RPMI7951 (cell line): ENCODE measurements around the gene ULK4. TPM values are rescaled to one million over a fixed set of nuclear protein-coding genes. Genes with fewer than 3 reads are reported as not detected.
"Not testable (repeated sequence)": the region's sequence is repeated elsewhere in the genome, so short reads cannot be mapped to it uniquely, and the experiment has no call there.

Experiments used
- DNase-seq: peaks from one replicate; pipeline ENCODE4 v3.0.0-alpha.2; 2012; ENCODE audit warnings: low read depth
- total RNA-seq: library from RNA; depleted of rRNA; stranded (reverse); fragments of >200 nt; shearing (Covaris generic); gene quantifications from 2 replicates; pipeline ENCODE4 v1.2.3, GENCODE V29; 2014

The ULK4 gene
- total RNA-seq, 1 experiment from 2014 or later = 9.0 TPM

DNA sequence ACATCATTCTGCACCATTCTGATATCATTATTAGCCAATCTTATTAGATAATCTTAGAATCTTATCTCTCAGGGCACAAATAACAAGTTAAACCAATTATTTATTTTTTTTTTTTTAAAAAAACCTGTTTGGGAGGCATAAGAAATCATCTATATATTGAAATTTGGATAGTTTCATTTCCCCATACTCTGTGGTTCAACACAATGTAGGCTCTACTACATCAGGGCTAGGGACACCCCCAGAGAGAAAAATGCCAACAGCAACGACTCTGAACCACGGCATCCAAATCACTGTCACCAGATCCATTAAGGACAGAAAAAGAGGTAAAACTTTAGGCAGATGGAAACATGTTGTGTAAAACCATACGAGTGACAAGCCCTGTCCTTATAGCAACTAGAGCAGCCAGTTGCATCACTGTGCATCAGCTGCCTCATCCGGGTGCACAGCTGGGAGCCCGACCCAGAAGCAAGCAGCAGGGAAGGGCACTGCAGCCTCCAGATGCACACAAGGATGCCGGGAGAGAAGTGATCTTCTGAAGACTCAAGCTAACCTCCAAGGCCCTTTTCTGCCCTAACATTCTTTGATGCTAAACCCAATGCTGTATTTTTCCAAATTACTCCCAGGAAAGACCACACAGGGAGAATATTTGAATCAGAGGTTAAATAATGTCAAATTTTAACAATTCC is 381.5 kb downstream of the ULK4 start:
- DNase-seq = no peak

DNA sequence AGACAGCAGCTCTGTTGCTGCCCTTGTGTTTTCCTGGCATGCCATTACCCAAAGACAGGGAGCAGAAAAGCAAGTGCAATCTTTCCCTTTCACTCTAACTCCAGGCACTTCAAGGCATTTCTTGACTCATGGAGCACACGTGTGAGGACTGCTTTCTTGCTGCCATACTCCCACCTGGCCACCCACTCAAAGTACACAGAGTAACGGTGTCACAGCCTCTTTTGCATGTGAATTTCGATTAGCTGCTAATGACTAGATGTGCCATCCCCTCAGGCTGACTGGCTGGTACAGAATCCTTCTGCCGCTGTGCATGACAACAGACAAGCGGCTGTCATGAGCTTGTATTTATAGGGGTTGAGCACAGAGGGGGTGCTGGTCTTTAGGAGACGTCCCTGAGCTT is 382.0 kb downstream of the ULK4 start:
- no peak for DNase-seq

DNA sequence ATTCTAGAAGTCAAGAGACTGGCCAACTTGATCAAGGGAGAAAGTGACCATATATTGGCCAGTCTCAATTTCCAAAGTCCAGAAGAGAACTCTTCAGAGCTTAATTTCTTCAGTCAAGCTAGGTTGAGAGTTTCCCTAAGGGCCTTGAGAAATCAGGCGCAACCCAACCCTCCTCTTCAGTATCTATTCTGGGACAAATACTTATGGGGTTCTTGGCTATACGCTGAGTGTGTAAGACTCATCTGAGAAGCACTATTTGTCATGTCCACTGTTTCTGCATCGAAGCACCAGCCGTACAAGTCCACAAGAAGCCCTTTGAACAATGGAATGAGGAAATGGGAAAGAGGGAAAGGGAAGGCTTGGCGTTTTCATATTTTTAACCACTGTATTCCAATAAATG is 383.1 kb downstream of the ULK4 start:
- DNase-seq = no peak

DNA sequence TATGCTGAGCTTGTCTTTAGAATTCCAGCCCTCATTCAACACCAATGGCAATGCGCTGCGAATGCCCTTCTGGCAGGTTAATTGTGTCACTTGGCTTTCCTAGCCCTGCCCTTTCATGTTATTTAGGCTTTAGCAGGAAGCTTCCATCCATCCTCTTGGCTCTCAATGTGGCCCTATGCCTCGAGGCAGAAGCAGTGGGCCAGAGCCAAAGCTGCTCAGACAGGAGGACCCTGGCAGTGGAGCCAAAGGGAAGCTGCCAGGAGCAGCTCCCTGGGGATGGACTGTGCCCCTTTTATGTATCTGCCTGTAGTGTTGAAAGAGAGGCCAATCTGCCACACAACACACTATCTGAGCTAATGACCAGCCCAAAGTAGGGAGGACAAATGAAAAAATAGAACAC is 386.2 kb downstream of the ULK4 start:
- DNase-seq = no peak

DNA sequence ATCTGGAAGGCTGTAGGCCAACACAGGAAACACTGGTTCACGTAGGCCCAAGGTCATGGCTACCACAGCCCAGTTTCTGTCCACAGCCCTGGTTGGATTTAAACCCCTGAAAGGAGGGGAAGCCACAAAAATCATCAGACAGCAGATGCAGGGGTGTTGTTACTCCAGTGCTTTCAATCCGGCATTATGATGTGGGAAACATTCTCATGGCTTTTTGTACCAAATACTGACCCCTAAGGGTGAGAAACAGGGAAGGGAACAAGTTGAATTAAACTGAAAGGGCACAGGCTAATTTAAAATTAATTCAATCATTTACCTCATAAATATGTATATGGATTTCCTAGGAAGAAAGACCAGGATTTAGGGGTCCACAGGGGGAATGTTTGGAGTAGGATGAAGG is 387.0 kb downstream of the ULK4 start:
- DNase-seq = no peak

DNA sequence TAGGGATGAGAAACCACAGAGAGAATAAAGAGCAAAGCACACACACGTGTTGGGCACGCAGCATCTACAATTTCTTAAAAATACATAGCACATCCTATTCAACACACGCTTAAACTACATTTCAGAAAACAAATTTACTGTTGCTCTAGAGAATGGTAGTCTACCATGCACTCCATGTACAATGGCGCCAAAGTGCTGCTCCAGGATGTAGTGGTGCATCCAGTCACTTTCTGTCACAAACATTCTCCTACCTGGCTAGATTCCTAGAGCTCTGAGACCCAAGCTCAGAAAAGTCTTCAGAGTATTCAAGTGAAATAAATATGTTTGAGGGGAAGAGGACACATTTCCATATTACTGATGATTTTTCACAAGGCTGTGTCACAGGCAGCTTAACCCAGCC is 388.3 kb downstream of the ULK4 start:
- no peak for DNase-seq

DNA sequence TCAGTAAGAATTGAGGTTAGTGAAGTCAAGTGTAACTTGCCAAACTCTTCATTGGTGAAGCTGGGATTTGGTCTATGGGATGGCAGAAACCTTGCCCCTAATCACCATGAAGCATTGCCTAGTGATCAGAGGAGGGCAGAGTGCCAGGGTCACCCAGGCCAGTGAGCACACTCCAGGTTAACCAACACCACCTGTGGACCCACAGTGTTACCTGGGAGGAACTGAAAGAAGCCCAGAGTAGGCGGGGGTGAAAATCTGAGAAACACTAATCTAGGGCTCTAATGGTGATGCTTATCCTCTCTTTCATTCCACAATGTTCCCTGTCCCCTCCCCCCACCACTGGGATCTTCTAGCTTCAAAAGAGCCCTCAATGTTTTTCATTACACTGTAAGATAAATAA is 389.8 kb downstream of the ULK4 start:
- DNase-seq = no peak

DNA sequence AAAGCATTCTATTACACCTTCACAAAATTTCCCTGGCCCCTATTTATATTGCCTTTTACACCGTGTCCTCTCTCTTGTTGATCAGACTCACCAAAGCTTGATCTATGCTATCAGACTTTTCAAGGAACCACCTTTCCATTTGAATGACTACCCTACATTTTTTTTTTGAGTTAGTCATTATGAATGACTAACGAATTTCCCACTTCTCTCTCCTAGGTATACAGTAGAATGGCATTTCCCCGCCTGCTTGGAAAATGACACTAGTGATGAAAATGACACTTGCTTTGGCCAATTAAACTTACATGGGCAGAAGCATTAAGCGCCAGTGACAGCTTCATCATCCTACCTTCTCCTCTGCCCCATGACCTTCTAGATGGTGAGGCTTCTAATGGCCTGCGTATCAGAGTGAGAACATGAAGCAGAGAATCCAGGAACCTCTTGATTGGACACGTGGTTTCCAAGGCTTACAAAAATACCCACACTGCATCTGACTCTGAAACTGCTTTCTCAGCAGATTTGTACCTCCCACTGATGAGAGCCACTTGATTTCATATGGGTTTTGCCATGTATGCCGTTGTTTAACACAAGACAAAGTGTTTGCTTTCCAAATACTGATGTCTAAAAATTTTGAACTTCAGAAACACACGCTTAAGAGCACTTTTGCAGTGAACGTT is 392.1 kb downstream of the ULK4 start:
- DNase-seq = no peak

DNA sequence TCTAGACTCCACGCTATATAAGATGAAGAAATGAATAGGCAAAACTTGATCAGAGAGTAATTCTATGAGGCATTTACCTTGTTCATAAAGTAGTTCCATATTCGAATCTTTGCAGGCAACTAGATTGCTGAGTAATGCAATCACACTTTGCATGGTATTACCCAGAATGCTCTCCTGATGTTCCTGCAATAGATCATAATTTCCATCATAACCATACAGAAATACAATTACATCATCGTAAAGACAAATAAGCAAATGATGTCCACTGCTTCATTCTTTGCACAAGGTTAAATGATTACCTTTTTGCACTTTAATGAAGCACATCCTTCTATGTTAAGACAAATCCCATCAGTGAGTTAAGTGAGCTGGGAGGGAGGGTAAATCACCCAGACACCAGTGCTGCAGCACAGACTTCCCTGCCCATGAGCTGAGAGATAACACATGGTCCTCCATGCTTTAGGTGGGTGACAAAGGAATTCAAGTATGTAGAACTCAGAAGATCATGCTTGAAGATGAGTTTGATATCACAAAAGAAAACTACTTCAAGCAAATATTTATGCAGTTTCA is 395.9 kb downstream of the ULK4 start:
- no peak for DNase-seq

DNA sequence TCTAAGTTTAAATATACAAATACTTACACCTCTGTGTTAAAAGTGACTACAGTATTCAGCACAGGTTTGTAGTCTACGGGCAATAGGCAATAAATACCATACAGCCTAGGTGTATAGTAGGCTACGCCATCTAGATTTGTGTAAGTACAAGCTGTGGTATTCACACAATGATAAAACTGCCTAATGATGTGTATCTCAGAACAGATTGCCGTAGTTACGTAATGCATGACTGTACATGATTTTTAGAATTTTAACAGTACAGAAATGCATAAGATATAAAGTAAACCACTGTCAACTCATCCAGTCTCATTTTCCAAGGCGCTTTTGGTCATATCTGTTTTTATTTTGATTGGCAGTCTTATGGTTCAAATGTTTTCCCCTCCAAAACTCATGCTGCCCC is 396.9 kb downstream of the ULK4 start:
- DNase-seq = no peak

DNA sequence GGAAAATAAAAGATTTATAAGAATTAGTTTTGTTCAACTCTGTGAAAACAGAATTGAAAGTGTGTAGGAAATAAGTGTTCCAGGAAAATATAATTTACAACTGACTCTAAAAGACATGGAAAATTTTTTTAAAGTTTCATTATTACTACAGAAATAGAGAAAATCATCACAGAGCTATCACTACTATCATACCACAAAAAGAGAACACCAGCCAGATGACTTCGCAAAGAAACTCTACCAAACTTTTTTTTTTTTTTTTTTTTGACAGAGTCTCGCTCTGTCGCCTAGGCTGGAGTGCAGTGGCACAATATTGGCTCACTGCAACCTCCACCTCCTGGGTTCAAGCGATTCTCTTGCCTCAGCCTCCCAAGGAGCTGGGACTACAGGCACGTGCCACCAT is 405.7 kb downstream of the ULK4 start:
- not testable (repeated sequence) for DNase-seq

DNA sequence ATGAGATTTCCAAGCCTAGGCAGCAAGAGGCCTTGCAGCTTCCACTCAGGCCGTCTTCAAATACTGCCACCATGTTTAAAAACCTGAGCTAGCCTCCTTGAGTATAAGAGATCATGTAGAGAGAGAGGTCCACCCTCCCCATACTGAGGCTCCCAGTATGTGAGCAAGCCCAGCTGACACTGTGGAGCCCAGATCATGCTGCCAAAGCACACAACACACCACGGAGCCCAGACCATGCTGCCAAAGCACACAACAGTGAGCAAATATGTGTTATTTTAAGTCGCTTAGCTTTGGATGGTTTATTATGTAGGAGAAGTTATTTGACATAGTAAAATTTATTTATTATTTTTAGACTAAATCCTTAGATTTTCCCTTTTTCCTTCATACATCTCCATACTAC is 428.9 kb downstream of the ULK4 start:
- DNase-seq = no peak

DNA sequence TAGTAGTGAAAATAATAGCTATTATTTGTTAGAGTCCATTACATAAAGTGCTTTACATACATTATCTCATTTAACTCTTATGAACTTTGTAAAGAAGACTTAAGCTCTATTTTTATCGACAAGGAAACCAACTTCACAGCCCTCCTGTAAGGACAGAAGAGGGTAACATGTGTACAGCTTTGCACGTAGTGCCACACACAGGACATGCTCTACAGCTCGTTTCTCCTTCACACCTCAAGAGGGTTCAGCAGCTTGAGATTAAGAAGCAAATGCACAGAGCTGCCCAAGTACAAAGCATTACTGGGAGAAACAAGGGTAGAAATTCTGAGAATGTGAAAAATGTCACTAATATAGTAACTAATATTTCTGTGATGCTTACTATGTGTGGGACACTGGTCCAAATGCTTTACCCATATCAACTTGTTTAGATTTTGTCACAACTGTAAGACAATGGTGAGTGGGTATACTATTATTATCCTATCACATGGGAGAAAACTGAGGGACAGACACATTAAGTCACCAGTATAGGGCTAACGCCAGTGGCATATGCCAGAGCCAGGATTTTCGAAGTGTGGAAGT is 434.8 kb downstream of the ULK4 start:
- DNase-seq = no peak

DNA sequence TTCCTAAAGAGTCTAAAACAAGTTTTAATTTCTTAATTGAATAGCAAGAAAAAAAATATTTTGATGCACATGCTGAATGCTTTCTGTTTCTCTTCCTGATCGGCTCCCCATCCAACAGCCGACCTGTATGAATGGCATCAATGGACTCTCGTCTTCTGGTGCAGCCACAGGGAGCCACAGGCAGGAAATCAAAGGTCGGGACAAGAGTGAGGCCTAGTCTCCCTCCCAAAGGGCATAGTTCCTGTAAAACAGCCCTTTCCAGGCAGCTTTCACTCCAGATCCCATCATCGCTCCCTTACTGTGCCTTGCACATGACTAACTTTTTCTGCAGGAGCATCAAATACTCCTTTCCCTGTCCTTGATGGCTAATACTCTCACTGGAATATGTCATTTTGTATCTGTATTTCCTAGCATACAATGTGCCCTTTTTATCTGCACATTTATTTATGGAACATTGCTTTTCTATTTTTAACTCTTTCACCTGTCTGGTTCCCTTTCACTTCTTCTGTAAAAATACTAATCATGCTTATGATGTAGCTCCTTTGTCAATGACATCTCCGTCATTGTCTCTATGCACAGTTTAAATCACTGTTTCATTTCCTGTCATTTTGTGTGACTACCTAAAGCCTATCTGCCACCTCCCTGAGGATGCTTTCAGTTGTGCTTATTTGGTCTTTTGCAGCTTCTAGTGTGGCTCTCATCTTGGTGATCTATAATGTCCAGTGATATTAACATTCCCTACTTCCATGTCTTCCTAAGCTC is 436.4 kb downstream of the ULK4 start:
- no peak for DNase-seq

DNA sequence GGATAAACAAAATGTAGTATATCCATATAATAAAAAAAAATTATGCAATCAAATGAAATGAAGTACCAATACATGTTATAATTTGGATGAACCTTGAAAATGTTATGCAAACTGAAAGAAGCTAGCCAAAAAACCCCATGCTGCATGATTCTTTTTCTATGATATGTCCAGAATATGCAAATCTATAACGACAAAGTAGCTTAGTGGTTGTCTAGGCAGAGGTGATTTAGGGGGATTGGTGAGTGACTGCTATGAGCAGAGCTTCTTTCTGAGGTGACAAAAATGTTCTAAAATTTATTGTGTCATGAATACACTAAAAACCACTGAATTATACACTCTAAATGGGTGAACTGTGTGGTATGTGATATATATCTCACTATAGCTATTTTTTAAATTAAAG is 438.0 kb downstream of the ULK4 start:
- no peak for DNase-seq

DNA sequence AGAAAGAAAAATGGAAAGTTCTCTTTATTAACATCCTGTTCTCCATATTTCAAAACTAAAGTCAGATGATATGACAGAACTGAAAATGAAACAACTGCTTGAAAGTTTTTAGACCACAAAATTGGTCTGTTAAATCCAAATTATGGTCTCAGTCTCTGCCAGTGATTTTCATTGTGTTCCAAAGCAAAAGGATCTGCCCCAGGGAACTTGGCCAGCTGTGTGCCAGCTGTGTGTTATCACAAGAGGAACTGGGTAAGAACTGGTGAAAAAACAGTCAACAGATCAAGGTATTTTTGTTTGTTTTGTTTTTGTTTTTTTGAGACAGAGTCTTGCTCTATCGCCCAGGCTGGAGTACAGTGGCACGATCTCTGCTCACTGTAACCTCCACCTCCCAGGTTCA is 439.3 kb downstream of the ULK4 start:
- DNase-seq = peak; percentile 3

DNA sequence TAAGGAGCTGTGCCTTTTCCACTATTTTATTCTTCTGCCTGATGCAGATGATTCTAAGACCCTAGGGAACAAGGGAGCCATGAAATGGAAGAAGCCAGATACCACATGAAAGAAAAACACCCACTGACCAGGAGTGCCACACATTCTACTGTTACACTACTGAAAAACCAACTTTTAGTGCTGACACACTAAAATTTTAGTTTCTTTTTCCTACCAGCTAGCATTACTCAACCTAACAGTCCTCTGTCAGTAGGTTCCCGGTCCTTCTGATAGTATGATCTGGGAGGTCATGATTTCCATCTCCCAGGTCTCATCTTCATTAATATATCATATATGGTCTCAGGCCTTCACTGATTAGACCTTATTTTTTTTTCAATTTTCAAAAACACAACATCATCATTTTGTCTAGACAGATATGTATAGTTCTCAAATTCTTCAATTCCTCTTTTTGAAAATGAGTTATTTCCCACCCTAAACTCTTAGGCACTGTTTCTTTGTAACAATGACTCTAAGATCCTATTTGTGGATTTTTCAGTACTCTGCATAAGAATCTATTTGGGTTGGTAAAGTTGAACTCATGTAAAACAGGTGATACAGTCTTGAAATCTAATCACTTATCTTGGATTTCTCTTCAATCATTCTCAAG is 440.8 kb downstream of the ULK4 start:
- DNase-seq = no peak

DNA sequence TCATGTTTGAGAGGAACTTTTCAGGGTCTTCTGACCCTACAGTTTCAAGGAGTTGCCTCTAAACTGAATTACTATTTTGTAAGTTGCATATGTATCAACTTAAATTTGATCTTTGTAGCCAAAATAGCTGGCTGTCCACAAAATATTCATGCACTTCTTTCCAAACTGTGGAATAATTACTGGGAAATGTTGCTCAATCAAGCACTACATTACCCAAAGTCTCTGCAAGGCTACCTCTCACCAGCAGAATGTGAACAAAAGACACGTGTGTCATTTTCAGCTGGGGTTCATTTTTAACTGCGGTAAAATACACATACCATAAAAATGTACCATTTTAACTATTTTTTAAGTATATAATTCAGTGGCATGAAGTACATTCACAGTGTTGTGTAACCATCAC is 442.2 kb downstream of the ULK4 start:
- DNase-seq = no peak

DNA sequence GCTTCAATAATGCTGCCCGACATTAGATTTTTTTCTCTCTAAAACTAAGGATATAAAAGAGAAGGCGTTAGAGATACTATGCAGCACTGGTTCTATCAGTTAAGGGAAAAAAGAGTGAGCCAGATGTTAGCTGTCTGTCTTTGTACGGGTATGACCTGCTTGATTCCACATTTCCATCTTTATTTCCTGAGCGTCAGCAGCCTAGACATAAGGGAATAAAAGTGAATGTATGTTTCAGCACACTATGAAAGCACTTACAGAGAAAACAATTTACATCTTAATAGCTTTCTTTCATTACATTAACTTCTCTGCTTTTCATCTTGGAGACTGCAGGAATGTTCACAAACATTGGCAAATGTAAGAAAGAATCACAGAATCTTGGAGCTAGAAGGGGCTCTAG is 443.3 kb downstream of the ULK4 start:
- DNase-seq = no peak

DNA sequence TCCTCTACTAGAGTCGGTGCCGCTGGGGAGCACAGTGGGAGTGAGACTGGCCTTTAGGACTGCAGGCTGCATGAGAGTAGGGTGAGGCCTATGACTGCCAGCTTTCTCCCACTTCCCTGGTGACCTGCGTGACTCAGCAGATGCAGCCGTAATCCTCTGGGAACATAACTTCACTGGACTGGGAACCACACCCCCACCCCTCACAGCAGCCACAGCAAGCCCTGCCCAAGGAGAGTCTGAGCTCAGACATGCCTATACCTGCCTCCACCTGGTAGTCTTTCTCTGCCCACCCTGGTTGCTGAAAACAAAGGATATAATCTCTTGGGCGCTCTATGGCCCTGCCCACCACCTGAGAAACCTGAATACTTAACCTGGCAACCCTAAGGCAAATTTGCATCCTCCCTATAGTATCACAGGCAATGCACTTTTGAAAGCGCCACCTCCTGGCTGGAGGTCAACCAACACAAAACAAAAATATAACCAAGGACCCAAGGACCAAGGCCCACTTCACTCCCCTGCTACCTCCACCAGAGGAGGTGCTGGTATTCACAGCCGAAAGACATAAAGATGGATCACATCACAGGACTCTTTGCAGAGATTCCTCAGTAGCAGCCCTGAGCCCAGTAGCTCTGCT is 453.7 kb downstream of the ULK4 start:
- DNase-seq = no peak

DNA sequence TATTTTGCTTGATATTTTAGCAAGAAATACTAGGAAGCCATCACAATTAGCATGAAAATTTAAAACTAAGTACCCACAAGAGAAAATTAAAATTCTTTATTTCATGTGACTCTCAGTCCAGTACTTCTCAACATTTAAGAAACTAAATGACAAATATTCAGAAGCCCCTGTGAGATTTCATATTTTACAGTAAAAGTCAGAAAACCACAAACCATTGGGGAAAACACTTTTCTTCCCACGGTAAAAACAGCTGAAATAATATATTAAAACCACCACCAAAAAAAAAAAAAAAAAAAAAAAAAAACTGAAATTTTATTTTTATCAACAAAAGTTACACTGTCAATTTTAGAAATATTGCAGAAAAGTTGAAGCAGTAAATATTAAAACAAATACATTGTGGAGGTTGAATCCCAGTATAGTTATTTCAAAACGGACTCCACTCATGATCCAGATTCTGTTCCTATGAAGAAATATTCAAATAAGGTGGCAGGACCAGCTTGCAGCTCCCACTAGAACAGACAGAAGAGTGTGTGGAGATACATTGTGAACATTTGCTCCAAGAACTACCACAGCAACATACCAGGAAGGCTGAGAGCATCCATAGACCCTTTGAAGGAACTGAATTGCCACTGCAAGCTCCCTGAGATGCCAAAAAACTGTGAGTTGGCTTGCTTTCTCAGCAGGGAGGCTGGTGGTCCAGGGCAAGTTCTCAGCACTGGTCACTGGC is 454.4 kb downstream of the ULK4 start:
- DNase-seq = no peak
